MCF 10A (cell line): Measurements from ENCODE around the gene TMEM201. TPM values are rescaled to one million over a fixed set of nuclear protein-coding genes. Genes with fewer than 3 reads are reported as not detected.

Experiments used
- BruUV-seq: library from RNA; stranded (reverse); fragments of 400-500 nt; replicated peaks from 2 replicates; lab custom pipeline; 2021; lab: Mats Ljungman, UMichigan
- CTCF ChIA-PET: fragments of 300-600 bp; sonication (Branson Sonifier 250); formaldehyde crosslinking; extraction: SDS; loops from one replicate; lab custom pipeline; 2021; ENCODE audit warnings: antibody characterized with exemption, inconsistent platforms; lab: Yijun Ruan, JAX
- POLR2A ChIA-PET: fragments of 300-600, 350-650 bp; sonication (Branson Sonifier 250); formaldehyde crosslinking; extraction: SDS; loops from one replicate; lab custom pipeline; 2020; ENCODE audit warnings: antibody characterized with exemption, inconsistent platforms; lab: Yijun Ruan, JAX
- DNase-seq: peaks from one replicate; pipeline ENCODE4 v3.0.0-alpha.2; 2018; ENCODE audit not compliant: unreplicated experiment
- H3K27ac Mint-ChIP-seq: one replicate; pipeline ENCODE4 v1.8.0; 2022; ENCODE audit warnings: mild to moderate bottlenecking, low read depth, mixed read lengths; ENCODE audit not compliant: unreplicated experiment
- H3K27me3 Mint-ChIP-seq: one replicate; pipeline ENCODE4 v1.8.0; 2022; ENCODE audit warnings: mixed read lengths; ENCODE audit not compliant: insufficient read depth, unreplicated experiment
- H3K36me3 Mint-ChIP-seq: one replicate; pipeline ENCODE4 v1.8.0; 2022; ENCODE audit warnings: mild to moderate bottlenecking, moderate library complexity, mixed read lengths; ENCODE audit not compliant: insufficient read depth, unreplicated experiment
- H3K4me1 Mint-ChIP-seq: one replicate; pipeline ENCODE4 v1.8.0; 2022; ENCODE audit warnings: mixed read lengths; ENCODE audit not compliant: insufficient read depth, unreplicated experiment
- H3K4me3 Mint-ChIP-seq: one replicate; pipeline ENCODE4 v1.8.0; 2022; ENCODE audit warnings: mild to moderate bottlenecking, moderate library complexity, mixed read lengths; ENCODE audit not compliant: unreplicated experiment
- H3K9me3 Mint-ChIP-seq: one replicate; pipeline ENCODE4 v1.8.0; 2022; ENCODE audit warnings: mixed read lengths; ENCODE audit not compliant: unreplicated experiment
- intact Hi-C: fragments of 100-400 bp; cut with micrococcal nuclease; formaldehyde crosslinking; loops from 2 replicates; pipeline ENCODE4 v1.14.1; 2022
- total RNA-seq: library from RNA; stranded (reverse); gene quantifications from 2 replicates; pipeline ENCODE4 v1.2.3, GENCODE V29; 2022
- TF ChIP-seq, protein P1 (sequence below): fragments of 200-600 bp; IDR thresholded peaks from one replicate; pipeline ENCODE4 v1.8.0; 2022; ENCODE audit warnings: antibody characterized with exemption, mild to moderate bottlenecking; ENCODE audit not compliant: unreplicated experiment

TMEM201 gene
- total RNA-seq, 1 experiment from 2014 or later: 11.1 TPM

DNA sequence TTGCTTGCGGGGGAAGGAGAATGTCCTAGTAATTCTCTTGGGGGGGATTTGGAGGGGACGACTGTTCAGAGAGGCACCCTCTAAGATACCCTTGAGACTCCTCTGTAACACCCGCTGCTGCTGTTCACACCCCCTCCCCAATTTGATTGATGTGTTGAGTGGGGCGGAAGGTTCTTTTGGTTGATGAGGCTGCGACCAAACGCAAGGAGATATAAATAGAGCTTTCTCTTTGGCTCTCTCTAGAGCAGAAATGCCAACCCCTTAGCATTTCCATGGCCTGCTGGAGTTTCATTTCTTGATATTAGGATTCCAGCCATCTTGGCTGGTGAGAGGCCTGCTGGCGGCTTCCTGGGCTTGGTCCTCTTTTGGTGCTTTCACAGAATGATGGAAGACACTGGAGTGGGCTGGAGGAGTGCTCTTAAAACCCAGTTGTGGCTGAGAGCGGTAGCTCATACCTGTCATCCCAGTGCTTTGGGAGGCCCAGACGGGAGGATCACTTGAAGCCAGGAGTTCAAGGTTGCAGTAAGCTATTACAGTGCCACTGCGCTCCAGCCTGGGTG is 64.9 kb downstream of the TMEM201 start:
- BruUV-seq: no TSS peak
- Mint-ChIP-seq H3K36me3 (no peaks in the 10 kb centered on the region), H3K4me1 (no peaks in the 10 kb centered on the region), H3K27me3 (no peaks in the 10 kb centered on the region), H3K27ac (no peak overlapping the region), H3K9me3 (no peaks in the 10 kb centered on the region), H3K4me3 (no peak overlapping the region)
- POLR2A ChIA-PET: no interaction called here
- CTCF ChIA-PET: interaction anchor here (0.6 kb wide), 1 partner anchor 8 kb away, joined by 3 read pairs; no protein-coding TSS in a partner anchor
- intact Hi-C loops: no loop called here
- TF ChIP-seq, protein P1, sequence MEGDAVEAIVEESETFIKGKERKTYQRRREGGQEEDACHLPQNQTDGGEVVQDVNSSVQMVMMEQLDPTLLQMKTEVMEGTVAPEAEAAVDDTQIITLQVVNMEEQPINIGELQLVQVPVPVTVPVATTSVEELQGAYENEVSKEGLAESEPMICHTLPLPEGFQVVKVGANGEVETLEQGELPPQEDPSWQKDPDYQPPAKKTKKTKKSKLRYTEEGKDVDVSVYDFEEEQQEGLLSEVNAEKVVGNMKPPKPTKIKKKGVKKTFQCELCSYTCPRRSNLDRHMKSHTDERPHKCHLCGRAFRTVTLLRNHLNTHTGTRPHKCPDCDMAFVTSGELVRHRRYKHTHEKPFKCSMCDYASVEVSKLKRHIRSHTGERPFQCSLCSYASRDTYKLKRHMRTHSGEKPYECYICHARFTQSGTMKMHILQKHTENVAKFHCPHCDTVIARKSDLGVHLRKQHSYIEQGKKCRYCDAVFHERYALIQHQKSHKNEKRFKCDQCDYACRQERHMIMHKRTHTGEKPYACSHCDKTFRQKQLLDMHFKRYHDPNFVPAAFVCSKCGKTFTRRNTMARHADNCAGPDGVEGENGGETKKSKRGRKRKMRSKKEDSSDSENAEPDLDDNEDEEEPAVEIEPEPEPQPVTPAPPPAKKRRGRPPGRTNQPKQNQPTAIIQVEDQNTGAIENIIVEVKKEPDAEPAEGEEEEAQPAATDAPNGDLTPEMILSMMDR: no peak
- no peak for DNase-seq

DNA sequence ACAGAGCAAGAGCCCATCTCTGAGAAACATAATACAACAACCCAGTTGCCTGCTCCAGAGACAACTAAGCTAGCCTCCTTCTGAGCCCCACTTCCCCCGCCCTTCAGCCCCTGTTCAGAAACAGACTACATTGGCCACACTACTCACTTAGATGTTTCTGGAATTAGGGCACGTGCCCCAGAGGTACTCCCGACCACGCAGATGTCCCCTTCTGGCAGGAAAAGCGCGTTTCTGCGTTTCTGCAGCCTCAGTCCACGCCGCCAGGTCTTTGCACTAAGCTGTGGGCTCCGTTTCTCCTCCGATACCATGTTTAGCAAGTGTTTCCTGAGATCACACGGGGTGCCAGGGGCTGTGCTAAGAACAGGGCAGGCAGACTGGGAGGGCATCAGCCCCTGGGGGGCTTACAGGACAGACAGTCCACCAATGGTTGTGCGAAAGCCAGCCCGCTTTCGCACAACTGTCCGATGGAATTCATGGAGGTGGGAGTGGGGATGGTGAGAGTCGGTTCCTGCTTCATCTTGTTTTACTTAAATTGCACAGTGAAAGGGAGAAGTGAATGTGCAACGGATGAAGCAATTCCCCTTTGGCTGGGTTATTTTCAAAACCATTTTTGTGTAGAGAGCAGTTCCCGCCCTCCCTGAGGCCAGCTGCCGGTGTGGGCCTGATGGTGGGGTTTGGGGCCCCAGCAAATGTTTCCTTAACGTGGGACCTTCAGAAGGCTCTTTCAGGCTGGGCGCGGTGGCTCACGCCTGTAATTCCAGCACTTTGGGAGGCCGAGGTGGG is 65.5 kb downstream of the TMEM201 start:
- no peak for DNase-seq
- ChIA-PET CTCF (interaction anchor here (0.6 kb wide), 1 partner anchor 9 kb away, joined by 3 read pairs; no protein-coding TSS in a partner anchor), POLR2A (no interaction called here)
- Mint-ChIP-seq H3K4me3 (no peak overlapping the region), H3K27ac (no peak overlapping the region), H3K27me3 (no peaks in the 10 kb centered on the region), H3K36me3 (no peaks in the 10 kb centered on the region), H3K9me3 (no peaks in the 10 kb centered on the region), H3K4me1 (peaks cover 2% of the 10 kb centered on the region)
- TF ChIP-seq, protein P1: no peak
- intact Hi-C loops: no loop called here
- BruUV-seq: no TSS peak

DNA sequence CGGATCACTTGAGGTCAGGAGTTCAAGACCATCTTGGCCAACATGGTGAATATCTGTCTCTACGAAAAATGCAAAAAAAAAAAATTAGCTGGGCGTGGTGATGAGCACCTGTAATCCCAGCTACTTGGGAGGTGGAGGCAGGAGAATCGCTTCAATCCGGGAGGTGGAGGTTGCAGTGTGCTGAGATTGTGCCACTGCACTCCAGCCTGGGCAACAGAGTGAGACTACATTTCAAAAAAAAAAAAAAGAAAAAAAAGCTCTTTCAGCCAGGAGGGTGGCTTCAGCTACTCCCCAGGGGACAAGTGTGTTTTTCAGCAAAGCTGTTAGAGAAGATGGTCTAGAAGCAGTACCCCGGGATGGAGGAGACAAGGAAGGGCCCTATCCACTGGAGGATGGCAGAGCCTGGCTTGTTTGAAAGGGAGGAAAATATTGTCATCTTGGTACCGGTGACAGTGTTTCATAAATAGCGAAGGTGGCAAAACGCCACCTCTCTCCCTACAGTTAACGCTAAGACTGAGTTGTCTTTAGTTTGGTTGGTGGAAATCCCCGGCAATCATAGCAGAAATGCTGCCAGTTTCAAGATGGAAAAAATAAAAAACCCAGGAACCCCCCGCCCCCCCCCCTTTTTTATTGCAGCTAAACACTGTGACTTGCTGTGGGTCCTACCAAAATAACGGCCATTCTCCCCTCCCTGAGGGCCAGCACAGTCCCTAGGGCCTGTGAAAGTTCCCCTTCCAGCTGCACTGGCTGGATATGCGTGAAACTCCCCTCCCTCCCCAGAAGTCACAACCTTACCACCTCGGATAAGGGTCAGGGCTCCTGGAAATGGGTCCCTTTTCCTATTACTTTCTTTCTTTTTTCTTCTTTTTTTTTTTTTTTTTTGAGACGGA is 66.4 kb downstream of the TMEM201 start:
- intact Hi-C loops: no loop called here
- CTCF ChIA-PET: no interaction called here
- no peaks in the 10 kb centered on the region for H3K36me3 Mint-ChIP-seq

More for the DNA sequence above, 66.4 kb downstream of the TMEM201 start:
- TF ChIP-seq, protein P1: no peak
- H3K4me3 Mint-ChIP-seq: no peak overlapping the region
- H3K27ac Mint-ChIP-seq: no peak overlapping the region
- no TSS peak for BruUV-seq
- POLR2A ChIA-PET: interaction anchor here (0.6 kb wide), 1 partner anchor 500 kb away, joined by 3 read pairs; no protein-coding TSS in a partner anchor
- no peak for DNase-seq
- H3K27me3 Mint-ChIP-seq: no peaks in the 10 kb centered on the region
- no peaks in the 10 kb centered on the region for H3K9me3 Mint-ChIP-seq
- peaks cover 6% of the 10 kb centered on the region for H3K4me1 Mint-ChIP-seq
